ENCODE data around the gene BTN1A1.

The BTN1A1 gene

DNA sequence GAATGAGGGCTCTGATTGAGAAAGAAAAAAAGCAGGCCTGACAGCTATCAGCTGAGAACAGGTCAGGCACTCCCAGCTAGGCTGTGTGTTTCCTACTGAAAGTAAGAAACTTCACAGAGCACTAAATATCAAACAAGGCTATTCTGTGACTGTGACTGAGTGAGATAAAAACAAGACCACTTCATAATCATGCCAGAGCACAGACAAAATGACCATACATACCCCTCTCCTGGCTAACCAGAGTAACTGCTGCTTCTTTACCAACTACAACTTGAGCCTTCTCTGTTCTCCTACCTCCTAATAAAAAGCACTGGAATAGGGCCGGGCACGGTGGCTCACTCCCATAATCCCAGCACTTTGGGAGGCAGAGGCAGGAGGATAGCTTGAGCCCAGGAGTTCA lies 6.8 kb upstream of the BTN1A1 start:
- peak; percentile 4 for DNase-seq (ENCODE audit: low read depth)
- TF ChIP-seq, protein P1, sequence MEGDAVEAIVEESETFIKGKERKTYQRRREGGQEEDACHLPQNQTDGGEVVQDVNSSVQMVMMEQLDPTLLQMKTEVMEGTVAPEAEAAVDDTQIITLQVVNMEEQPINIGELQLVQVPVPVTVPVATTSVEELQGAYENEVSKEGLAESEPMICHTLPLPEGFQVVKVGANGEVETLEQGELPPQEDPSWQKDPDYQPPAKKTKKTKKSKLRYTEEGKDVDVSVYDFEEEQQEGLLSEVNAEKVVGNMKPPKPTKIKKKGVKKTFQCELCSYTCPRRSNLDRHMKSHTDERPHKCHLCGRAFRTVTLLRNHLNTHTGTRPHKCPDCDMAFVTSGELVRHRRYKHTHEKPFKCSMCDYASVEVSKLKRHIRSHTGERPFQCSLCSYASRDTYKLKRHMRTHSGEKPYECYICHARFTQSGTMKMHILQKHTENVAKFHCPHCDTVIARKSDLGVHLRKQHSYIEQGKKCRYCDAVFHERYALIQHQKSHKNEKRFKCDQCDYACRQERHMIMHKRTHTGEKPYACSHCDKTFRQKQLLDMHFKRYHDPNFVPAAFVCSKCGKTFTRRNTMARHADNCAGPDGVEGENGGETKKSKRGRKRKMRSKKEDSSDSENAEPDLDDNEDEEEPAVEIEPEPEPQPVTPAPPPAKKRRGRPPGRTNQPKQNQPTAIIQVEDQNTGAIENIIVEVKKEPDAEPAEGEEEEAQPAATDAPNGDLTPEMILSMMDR (IDR thresholded peaks at IDR 0.05; ENCODE audit: control insufficient read depth, insufficient read depth, low read depth, low read length, missing control alignments): peak; percentile 24
- H3K4me3 ChIP-seq (ENCODE audit: control insufficient read depth, low read depth, low read length): no peak overlapping the region

DNA sequence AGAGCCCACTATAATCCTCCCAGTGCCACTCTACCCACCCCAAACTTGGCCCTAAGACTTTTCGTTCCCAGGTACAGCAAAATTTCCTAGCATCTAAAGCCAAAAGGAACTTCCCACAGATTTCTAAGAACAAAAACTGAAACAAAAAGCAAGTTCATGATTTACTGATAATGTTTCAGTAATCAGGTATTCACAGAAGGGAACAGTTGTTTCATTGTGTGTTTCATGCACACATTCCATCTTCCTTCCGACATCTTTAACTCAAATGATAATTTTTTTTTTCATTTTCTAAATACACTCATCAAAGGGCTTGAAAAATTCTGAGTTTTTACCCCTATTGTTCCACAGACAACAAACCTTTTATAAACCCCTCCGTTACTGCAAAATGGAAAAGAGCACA lies 6.0 kb upstream of the BTN1A1 start:
- TF ChIP-seq, protein P1 (IDR thresholded peaks at IDR 0.05; ENCODE audit: control insufficient read depth, insufficient read depth, low read depth, low read length, missing control alignments): no peak
- H3K4me3 ChIP-seq (ENCODE audit: control insufficient read depth, low read depth, low read length): no peak overlapping the region
- DNase-seq (ENCODE audit: low read depth): no peak

DNA sequence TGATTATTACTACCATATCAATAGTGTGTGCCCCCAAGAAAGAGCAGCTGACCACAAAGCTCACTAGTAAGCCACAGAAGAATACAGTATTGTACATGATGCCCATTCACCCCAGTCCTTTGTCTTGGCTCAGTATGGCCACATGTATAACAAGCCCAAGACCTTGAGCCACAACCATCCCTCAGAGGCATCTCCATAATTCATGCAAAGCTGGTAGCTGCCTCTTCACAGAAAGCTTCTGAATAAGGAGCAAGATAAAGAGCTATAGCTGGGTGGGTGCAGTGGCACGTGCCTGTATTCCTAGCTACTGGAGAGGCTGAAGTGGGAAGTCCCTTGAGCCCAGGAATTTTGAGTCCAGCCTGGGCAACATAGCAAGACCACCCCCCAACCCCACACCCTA lies 4.8 kb upstream of the BTN1A1 start:
- no peak overlapping the region for H3K4me3 ChIP-seq (ENCODE audit: control insufficient read depth, low read depth, low read length)
- no peak for DNase-seq (ENCODE audit: low read depth)
- TF ChIP-seq, protein P1 (IDR thresholded peaks at IDR 0.05; ENCODE audit: control insufficient read depth, insufficient read depth, low read depth, low read length, missing control alignments): no peak

DNA sequence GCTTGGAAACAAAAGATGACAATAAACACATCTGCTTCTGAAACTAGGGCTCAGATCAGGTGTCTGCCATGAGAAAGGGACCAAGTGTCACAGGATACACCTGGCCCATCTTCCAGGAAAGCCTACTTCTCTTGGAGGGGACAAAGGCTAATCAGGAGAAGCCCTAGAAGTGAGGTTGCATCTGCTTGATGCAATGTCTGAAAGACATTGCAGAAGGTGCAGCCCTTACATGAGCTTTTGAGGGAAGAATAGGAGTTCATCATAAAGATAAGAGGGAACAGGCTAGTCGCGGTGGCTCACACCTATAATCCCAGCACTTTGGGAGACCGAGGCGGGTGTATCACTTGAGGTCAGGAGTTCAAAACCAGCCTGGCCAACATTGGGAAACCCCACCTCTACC lies 2.5 kb upstream of the BTN1A1 start:
- TF ChIP-seq, protein P1 (IDR thresholded peaks at IDR 0.05; ENCODE audit: control insufficient read depth, insufficient read depth, low read depth, low read length, missing control alignments): no peak
- no peak for DNase-seq (ENCODE audit: low read depth)
- H3K4me3 ChIP-seq (ENCODE audit: control insufficient read depth, low read depth, low read length): no peak overlapping the region

DNA sequence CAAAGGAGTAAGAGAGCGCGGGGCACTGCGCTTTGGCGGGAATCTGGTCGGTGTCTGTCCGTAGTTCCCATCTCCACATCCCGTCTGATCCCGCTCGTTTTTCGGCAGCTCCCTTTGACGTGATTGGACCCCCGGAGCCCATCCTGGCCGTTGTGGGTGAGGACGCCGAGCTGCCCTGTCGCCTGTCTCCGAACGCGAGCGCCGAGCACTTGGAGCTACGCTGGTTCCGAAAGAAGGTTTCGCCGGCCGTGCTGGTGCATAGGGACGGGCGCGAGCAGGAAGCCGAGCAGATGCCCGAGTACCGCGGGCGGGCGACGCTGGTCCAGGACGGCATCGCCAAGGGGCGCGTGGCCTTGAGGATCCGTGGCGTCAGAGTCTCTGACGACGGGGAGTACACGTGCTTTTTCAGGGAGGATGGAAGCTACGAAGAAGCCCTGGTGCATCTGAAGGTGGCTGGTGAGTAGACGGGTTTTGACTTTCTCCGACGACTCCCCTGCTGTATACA lies 1.4 kb downstream of the BTN1A1 start:
- peak overlapping the region; percentile 18 for H3K4me3 ChIP-seq (ENCODE audit: control insufficient read depth, low read depth, low read length)
- TF ChIP-seq, protein P1 (IDR thresholded peaks at IDR 0.05; ENCODE audit: control insufficient read depth, insufficient read depth, low read depth, low read length, missing control alignments): no peak
- DNase-seq (ENCODE audit: low read depth): no peak

DNA sequence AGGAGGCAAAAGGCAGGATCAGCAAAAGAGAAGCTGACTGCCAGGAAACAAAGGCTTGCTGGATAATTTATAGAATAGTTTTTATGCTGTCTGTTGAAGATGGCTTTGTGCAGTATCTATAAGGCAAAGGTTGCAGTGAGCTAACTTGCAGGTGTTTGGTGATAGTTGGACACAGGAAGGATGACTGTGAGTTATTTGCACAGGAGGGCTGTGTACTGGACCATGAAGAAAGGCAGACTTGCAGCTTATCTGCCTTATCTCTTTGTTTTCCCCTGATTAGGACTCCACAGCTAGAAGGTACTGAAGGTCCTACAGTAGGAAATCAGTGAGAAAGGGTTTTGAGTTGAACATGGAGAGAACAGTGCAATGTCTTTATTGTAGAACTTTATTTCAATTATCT lies 2.1 kb downstream of the BTN1A1 start:
- TF ChIP-seq, protein P1 (IDR thresholded peaks at IDR 0.05; ENCODE audit: control insufficient read depth, insufficient read depth, low read depth, low read length, missing control alignments): no peak
- no peak overlapping the region for H3K4me3 ChIP-seq (ENCODE audit: control insufficient read depth, low read depth, low read length)
- no peak for DNase-seq (ENCODE audit: low read depth)

DNA sequence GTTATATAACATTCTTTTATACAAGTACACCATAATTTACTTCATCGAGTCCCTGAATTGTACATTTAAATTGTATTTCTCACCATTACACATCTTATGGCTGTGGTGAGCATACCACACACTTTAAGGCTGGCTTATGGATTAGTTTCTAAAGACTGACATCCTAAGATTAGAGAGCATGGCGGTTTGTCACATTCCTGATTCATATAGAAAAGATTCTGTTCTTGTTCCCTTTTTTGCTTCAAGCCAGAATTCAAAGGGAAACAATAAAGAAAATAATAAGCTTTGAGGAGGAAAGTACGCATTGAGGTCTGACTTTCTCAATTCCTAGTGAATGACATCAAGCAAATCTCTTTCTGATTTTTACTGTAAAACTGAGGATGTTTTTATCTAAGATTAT lies 2.5 kb downstream of the BTN1A1 start:
- no peak for DNase-seq (ENCODE audit: low read depth)
- TF ChIP-seq, protein P1 (IDR thresholded peaks at IDR 0.05; ENCODE audit: control insufficient read depth, insufficient read depth, low read depth, low read length, missing control alignments): no peak
- no peak overlapping the region for H3K4me3 ChIP-seq (ENCODE audit: control insufficient read depth, low read depth, low read length)

All from AG09309 (cell line).